Epithelial cell of prostate (primary cell): Measurements from ENCODE around the gene TOM1L2.

Experiments used
- DNase-seq: peaks from one replicate; pipeline ENCODE4 v3.0.0-alpha.2; 2011; ENCODE audit warnings: low read depth, low spot score
- H3K27ac ChIP-seq: fragments of 450-650 bp; 2 replicates; pipeline ENCODE4 v1.5.1; 2017; ENCODE audit warnings: mild to moderate bottlenecking

The TOM1L2 gene

GRCh38 chr17:17972126-17972951 lies at the start of gene TOM1L2, which contains the start of gene DRC3:
TOM1L2 (minus strand) TSS chr17:17972400; CDS start chr17:17972313, 87 bp downstream.
DRC3 (plus strand) TSS chr17:17972862; CDS start chr17:17977599, 4,737 bp downstream.
- peak; percentile 99 for DNase-seq
- peak within 1 kb of the TSS; percentile 63 for H3K27ac ChIP-seq

- no peak for DNase-seq
- H3K27ac ChIP-seq: no peak overlapping the region
These were observed 49.2 kb upstream of the TOM1L2 start for GRCh38 chr17:18021372-18021771.

GRCh38 chr17:18020971-18021370 lies 48.8 kb upstream of the TOM1L2 start:
- DNase-seq: no peak
- H3K27ac ChIP-seq: no peak overlapping the region

- H3K27ac ChIP-seq: no peak overlapping the region
- no peak for DNase-seq
These were observed 47.6 kb upstream of the TOM1L2 start for GRCh38 chr17:18019838-18020154.

- DNase-seq: no peak
- no peak overlapping the region for H3K27ac ChIP-seq
These were observed 46.3 kb upstream of the TOM1L2 start for GRCh38 chr17:18018411-18018921.

- no peak for DNase-seq
- H3K27ac ChIP-seq: no peak overlapping the region
These were observed 45.8 kb upstream of the TOM1L2 start for GRCh38 chr17:18017958-18018357.

GRCh38 chr17:18016426-18016825 lies 44.2 kb upstream of the TOM1L2 start:
- H3K27ac ChIP-seq: no peak overlapping the region
- DNase-seq: no peak

GRCh38 chr17:18015593-18015992 lies 43.4 kb upstream of the TOM1L2 start:
- DNase-seq: no peak
- H3K27ac ChIP-seq: no peak overlapping the region

GRCh38 chr17:18014006-18014405 lies 41.8 kb upstream of the TOM1L2 start:
- H3K27ac ChIP-seq: no peak overlapping the region
- DNase-seq: no peak

- no peak for DNase-seq
- no peak overlapping the region for H3K27ac ChIP-seq
These were observed 39.1 kb upstream of the TOM1L2 start for GRCh38 chr17:18011286-18011685.

- DNase-seq: no peak
- peak overlapping the region; percentile 80 for H3K27ac ChIP-seq
These were observed 37.6 kb upstream of the TOM1L2 start for GRCh38 chr17:18009609-18010420.

GRCh38 chr17:18008496-18009268 lies 36.5 kb upstream of the TOM1L2 start:
- peak overlapping the region; percentile 80 for H3K27ac ChIP-seq
- no peak for DNase-seq

GRCh38 chr17:18006495-18007239 lies 34.5 kb upstream of the TOM1L2 start:
- no peak for DNase-seq
- H3K27ac ChIP-seq: no peak overlapping the region

- DNase-seq: no peak
- no peak overlapping the region for H3K27ac ChIP-seq
These were observed 33.3 kb upstream of the TOM1L2 start for GRCh38 chr17:18005496-18005895.

GRCh38 chr17:18004884-18005305 lies 32.7 kb upstream of the TOM1L2 start:
- H3K27ac ChIP-seq: no peak overlapping the region
- DNase-seq: no peak

- DNase-seq: no peak
- H3K27ac ChIP-seq: no peak overlapping the region
These were observed 32.1 kb upstream of the TOM1L2 start for GRCh38 chr17:18004345-18004744.

- no peak for DNase-seq
- no peak overlapping the region for H3K27ac ChIP-seq
These were observed 30.0 kb upstream of the TOM1L2 start for GRCh38 chr17:18002171-18002570.

GRCh38 chr17:18000030-18000408 lies 27.8 kb upstream of the TOM1L2 start:
- no peak overlapping the region for H3K27ac ChIP-seq
- DNase-seq: no peak

GRCh38 chr17:17999364-18000029 lies 27.3 kb upstream of the TOM1L2 start:
- no peak overlapping the region for H3K27ac ChIP-seq
- DNase-seq: no peak
